OCI-LY1 (cell line): ENCODE measurements around the gene SESN1.

ENCODE experiments used
- EZH2 ChIP-seq: fragments of 200-600 bp; sonication (generic), shearing (Covaris generic); IDR thresholded peaks from 2 replicates; pipeline ENCODE4 v1.8.0; 2017; ENCODE audit warnings: borderline replicate concordance, mixed run types, mild to moderate bottlenecking, antibody characterized with exemption, low read length, moderate library complexity, mixed read lengths
- TF ChIP-seq, protein P1 (sequence below): fragments of 200-600 bp; sonication (generic), shearing (Covaris generic); IDR thresholded peaks from 2 replicates; pipeline ENCODE4 v1.5.1; 2017; ENCODE audit warnings: mild to moderate bottlenecking, antibody characterized with exemption, low read length, moderate library complexity, mixed read lengths

DNA sequence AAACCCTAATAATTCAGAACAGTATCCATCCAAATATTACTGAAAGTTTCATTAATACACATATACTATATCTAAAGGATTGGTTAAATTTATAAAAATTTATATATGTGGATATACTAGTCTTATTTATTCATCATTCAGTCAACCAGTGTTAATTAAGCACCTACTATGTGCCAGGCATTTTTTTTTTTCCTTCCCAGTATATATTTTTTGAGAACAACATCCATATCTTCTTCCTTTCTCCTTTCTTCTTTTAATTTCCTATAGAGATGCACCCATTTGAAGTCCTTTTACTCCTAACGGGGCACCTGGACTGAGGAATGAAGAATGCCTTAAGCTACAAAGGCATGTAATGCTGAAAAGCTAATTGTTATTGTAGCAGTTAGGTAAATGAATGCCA lies 72.8 kb downstream of the SESN1 start:
- TF ChIP-seq, protein P1, sequence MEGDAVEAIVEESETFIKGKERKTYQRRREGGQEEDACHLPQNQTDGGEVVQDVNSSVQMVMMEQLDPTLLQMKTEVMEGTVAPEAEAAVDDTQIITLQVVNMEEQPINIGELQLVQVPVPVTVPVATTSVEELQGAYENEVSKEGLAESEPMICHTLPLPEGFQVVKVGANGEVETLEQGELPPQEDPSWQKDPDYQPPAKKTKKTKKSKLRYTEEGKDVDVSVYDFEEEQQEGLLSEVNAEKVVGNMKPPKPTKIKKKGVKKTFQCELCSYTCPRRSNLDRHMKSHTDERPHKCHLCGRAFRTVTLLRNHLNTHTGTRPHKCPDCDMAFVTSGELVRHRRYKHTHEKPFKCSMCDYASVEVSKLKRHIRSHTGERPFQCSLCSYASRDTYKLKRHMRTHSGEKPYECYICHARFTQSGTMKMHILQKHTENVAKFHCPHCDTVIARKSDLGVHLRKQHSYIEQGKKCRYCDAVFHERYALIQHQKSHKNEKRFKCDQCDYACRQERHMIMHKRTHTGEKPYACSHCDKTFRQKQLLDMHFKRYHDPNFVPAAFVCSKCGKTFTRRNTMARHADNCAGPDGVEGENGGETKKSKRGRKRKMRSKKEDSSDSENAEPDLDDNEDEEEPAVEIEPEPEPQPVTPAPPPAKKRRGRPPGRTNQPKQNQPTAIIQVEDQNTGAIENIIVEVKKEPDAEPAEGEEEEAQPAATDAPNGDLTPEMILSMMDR: no peak
- no peak for TF ChIP-seq EZH2
